Keratinocyte (primary cell): Measurements from ENCODE around the gene ARHGEF6. TPM values are rescaled to one million over a fixed set of nuclear protein-coding genes. Genes with fewer than 3 reads are reported as not detected.

ENCODE experiments used
- DNase-seq: peaks from one replicate; pipeline ENCODE4 v3.0.0-alpha.2; 2011; ENCODE audit warnings: low read depth, missing footprints, low spot score
- FAIRE-seq: peaks from 2 replicates; lab custom pipeline; 2011; peaks lifted over from hg19 to GRCh38; lab: Jason Lieb, UNC
- H2AFZ ChIP-seq: 2 replicates; pipeline ENCODE4 v1.6.0; 2012; ENCODE audit warnings: low read length, control low read depth, inconsistent platforms; ENCODE audit not compliant: control insufficient read depth
- H3K27ac ChIP-seq: 2 replicates; pipeline ENCODE4 v1.5.1; 2011; ENCODE audit warnings: low read length; ENCODE audit not compliant: control insufficient read depth, insufficient read depth
- H3K27me3 ChIP-seq: 3 replicates; pipeline ENCODE4 v1.6.0; 2011; ENCODE audit warnings: low read length; ENCODE audit not compliant: control insufficient read depth, insufficient read depth; ENCODE audit errors: extremely low read depth
- H3K36me3 ChIP-seq, 2 experiments: 2 replicates in 1 of 2; 3 replicates in 1 of 2; pipeline ENCODE4 v1.5.1; 2011; ENCODE audit warnings: low read length in 2 of 2, mild to moderate bottlenecking in 1 of 2; ENCODE audit not compliant: control insufficient read depth in 2 of 2, insufficient read depth in 2 of 2; ENCODE audit errors: extremely low read depth in 1 of 2
- H3K4me1 ChIP-seq: 3 replicates; pipeline ENCODE4 v1.5.1; 2011; ENCODE audit warnings: low read length; ENCODE audit not compliant: control insufficient read depth, insufficient read depth; ENCODE audit errors: extremely low read depth
- H3K4me2 ChIP-seq: 3 replicates; pipeline ENCODE4 v1.6.0; 2011; ENCODE audit warnings: low read depth, low read length; ENCODE audit not compliant: control insufficient read depth, insufficient read depth; ENCODE audit errors: extremely low read depth
- H3K4me3 ChIP-seq, 3 experiments: fragments of 200-600 bp in 1 of 3; sonication (generic) in 1 of 3; 2 replicates in 2 of 3; 3 replicates in 1 of 3; pipeline ENCODE4 v1.5.1; 2011 to 2016; ENCODE audit warnings: low read length in 3 of 3, mild to moderate bottlenecking in 3 of 3, control low read depth in 2 of 3, inconsistent platforms in 1 of 3, low read depth in 1 of 3, mixed read lengths in 1 of 3, mixed run types in 1 of 3, moderate library complexity in 1 of 3; ENCODE audit not compliant: control insufficient read depth in 2 of 3, insufficient read depth in 2 of 3; ENCODE audit errors: extremely low read depth in 1 of 3
- H3K79me2 ChIP-seq: 2 replicates; pipeline ENCODE4 v1.6.0; 2012; ENCODE audit warnings: low read length; ENCODE audit not compliant: control insufficient read depth, insufficient read depth
- H3K9ac ChIP-seq: 3 replicates; pipeline ENCODE4 v1.6.0; 2011; ENCODE audit warnings: low read length; ENCODE audit not compliant: control insufficient read depth, insufficient read depth; ENCODE audit errors: extremely low read depth
- H3K9me1 ChIP-seq: 3 replicates; pipeline ENCODE4 v1.6.0; 2011; ENCODE audit warnings: low read length; ENCODE audit not compliant: control insufficient read depth, insufficient read depth; ENCODE audit errors: extremely low read depth
- H3K9me3 ChIP-seq: 2 replicates; pipeline ENCODE4 v1.5.1; 2012; ENCODE audit warnings: low read depth, low read length; ENCODE audit not compliant: control insufficient read depth
- H4K20me1 ChIP-seq: 3 replicates; pipeline ENCODE4 v1.6.0; 2011; ENCODE audit warnings: low read length; ENCODE audit not compliant: control insufficient read depth, insufficient read depth; ENCODE audit errors: extremely low read depth
- EZH2 ChIP-seq: IDR thresholded peaks from one replicate; pipeline ENCODE4 v1.6.1; 2012; ENCODE audit warnings: inconsistent platforms, mild to moderate bottlenecking, low read length, moderate library complexity
- dilution Hi-C: fragments of 300-500 bp; cut with MboI; formaldehyde crosslinking; loops from one replicate; pipeline ENCODE4 v1.7.0; 2020; ENCODE audit warnings: low sequenced_read_pairs; ENCODE audit not compliant: extremely low pct_ligation_motif_present
- polyA plus RNA-seq, 5 experiments: library from polyadenylated mRNA; depleted of rRNA in 3 of 5; stranded (reverse) in 3 of 5; stranded (forward) in 1 of 5; unstranded in 1 of 5; fragments of >200 nt; gene quantifications; 1 replicate in 1 of 5; 2 replicates in 3 of 5; 3 replicates in 1 of 5; pipeline versions ENCODE4 v1.2.1 to v1.2.3, GENCODE V29; 2011 to 2012; ENCODE audit warnings: missing spikeins in 2 of 5, low read depth in 1 of 5, low replicate concordance in 1 of 5
- TF ChIP-seq, protein P1 (sequence below), 3 experiments: IDR thresholded peaks in 1 of 3; conservative IDR thresholded peaks in 1 of 3; optimal IDR thresholded peaks in 1 of 3; 2 replicates in 2 of 3; 3 replicates in 1 of 3; pipeline versions ENCODE3 to v1.5.1; 2011; ENCODE audit warnings: low read length in 3 of 3, mild to moderate bottlenecking in 3 of 3, moderate library complexity in 2 of 3, control low read depth in 1 of 3, inconsistent platforms in 1 of 3; ENCODE audit not compliant: insufficient read depth in 2 of 3; ENCODE audit errors: extremely low read depth in 1 of 3

The ARHGEF6 gene
- polyA plus RNA-seq, 1 donor (not counting 4 experiments of a cell fraction or from before 2014, with no cell fraction given) = 0.18 TPM

DNA sequence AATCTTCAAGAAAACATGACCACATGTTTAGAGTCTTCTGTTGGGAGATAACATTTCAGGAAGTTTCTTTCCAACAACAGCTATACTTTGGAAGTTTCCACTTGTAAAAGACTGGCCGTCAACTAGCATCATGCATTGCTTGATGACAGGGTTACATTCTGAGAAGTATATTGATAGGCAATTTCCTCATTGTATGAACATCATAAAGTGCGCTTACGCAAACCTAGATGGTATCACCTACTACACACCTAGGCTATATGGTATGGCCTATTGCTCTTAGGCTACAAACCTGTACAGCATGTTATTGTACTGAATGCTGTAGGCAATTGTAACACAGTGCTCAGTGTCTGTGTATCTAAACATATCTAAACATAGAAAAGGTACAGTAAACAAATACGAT is 158.2 kb downstream of the ARHGEF6 start:
- Histone ChIP-seq H3K9me3 (no peaks in the 10 kb centered on the region), H3K9ac (no peak overlapping the region), H3K27ac (no peak overlapping the region), H3K36me3 (no peaks in the 10 kb centered on the region), H3K27me3 (peaks cover 3% of the 10 kb centered on the region), H3K4me2 (no peak overlapping the region), H3K4me3 (no peak overlapping the region), H3K9me1 (no peaks in the 10 kb centered on the region), H4K20me1 (no peaks in the 10 kb centered on the region), H3K4me1 (no peaks in the 10 kb centered on the region), H3K79me2 (no peaks in the 10 kb centered on the region), H2AFZ (no peak overlapping the region)
- dilution Hi-C loops = no loop called here
- DNase-seq = no peak
- TF ChIP-seq, protein P1, sequence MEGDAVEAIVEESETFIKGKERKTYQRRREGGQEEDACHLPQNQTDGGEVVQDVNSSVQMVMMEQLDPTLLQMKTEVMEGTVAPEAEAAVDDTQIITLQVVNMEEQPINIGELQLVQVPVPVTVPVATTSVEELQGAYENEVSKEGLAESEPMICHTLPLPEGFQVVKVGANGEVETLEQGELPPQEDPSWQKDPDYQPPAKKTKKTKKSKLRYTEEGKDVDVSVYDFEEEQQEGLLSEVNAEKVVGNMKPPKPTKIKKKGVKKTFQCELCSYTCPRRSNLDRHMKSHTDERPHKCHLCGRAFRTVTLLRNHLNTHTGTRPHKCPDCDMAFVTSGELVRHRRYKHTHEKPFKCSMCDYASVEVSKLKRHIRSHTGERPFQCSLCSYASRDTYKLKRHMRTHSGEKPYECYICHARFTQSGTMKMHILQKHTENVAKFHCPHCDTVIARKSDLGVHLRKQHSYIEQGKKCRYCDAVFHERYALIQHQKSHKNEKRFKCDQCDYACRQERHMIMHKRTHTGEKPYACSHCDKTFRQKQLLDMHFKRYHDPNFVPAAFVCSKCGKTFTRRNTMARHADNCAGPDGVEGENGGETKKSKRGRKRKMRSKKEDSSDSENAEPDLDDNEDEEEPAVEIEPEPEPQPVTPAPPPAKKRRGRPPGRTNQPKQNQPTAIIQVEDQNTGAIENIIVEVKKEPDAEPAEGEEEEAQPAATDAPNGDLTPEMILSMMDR (optimal IDR thresholded peaks at IDR 0.05 in 1 of 3, IDR thresholded peaks at IDR 0.05 in 1 of 3, conservative IDR thresholded peaks at IDR 0.05 in 1 of 3; ENCODE audit: extremely low read depth in 1 of 3, insufficient read depth in 2 of 3, low read length in 3 of 3) = no peak
- TF ChIP-seq EZH2 = no peak
- FAIRE-seq = no peak

DNA sequence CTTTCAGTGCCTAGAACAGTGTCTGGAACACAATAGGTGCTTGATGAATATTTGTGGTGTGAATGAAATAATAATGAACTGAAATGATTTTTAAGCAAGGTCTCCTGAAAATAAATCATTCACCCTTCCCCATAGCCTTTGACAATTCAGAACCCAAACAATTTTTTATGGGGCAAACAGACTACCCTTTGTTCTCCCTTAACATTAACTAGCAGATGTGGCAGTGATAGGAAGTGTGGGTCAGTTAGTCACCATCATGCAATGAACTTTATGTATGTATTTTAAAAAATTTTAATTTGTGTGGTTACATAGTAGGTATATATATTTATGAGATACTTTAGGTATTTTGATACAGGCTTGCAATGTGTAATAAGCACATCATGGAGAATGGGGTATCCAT is 160.0 kb downstream of the ARHGEF6 start:
- H3K4me2 ChIP-seq = no peak overlapping the region
- H2AFZ ChIP-seq = no peak overlapping the region
- no peak overlapping the region for H3K9ac ChIP-seq
- no peaks in the 10 kb centered on the region for H3K4me1 ChIP-seq
- dilution Hi-C loops = no loop called here
- H3K9me1 ChIP-seq = no peaks in the 10 kb centered on the region
- DNase-seq (no peak), FAIRE-seq (no peak)
- TF ChIP-seq, protein P1 (optimal IDR thresholded peaks at IDR 0.05 in 1 of 3, IDR thresholded peaks at IDR 0.05 in 1 of 3, conservative IDR thresholded peaks at IDR 0.05 in 1 of 3; ENCODE audit: extremely low read depth in 1 of 3, insufficient read depth in 2 of 3, low read length in 3 of 3) = no peak
- TF ChIP-seq EZH2 = no peak
- no peaks in the 10 kb centered on the region for H3K79me2 ChIP-seq
- no peaks in the 10 kb centered on the region for H3K9me3 ChIP-seq
- H3K27me3 ChIP-seq = no peaks in the 10 kb centered on the region
- no peaks in the 10 kb centered on the region for H3K36me3 ChIP-seq
- no peak overlapping the region for H3K4me3 ChIP-seq
- H3K27ac ChIP-seq = no peak overlapping the region
- H4K20me1 ChIP-seq = no peaks in the 10 kb centered on the region
